NOMO-1 (cell line): Measurements from ENCODE around the gene COX6A1.
"Not testable (repeated sequence)": the region's sequence is repeated elsewhere in the genome, so short reads cannot be mapped to it uniquely, and the experiment has no call there.

Experiments
- DNase-seq, 2 experiments: peaks; one replicate each; lab custom pipeline; 2025; ENCODE audit not compliant: unreplicated experiment in 2 of 2; lab: John Stamatoyannopoulos, UW

The COX6A1 gene

DNA sequence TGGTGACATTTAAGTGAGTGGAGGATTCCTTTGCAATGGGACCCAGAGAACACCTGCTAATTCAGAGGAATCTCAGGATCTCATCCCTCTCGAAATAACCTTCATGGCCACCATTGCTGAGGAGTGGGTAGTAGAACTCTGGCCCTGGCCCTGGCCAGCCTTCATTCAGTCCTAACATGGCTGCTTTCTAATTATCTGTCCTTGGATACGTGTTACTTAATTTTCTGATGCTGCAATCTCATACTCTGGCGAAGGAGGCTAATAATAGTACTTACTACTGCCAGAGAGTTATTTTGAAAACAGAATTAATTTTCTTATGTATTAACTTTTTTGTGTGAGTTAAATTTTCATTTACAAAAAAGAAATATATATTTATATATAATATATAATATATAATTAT is 12.1 kb upstream of the COX6A1 start:
- no peak for DNase-seq

DNA sequence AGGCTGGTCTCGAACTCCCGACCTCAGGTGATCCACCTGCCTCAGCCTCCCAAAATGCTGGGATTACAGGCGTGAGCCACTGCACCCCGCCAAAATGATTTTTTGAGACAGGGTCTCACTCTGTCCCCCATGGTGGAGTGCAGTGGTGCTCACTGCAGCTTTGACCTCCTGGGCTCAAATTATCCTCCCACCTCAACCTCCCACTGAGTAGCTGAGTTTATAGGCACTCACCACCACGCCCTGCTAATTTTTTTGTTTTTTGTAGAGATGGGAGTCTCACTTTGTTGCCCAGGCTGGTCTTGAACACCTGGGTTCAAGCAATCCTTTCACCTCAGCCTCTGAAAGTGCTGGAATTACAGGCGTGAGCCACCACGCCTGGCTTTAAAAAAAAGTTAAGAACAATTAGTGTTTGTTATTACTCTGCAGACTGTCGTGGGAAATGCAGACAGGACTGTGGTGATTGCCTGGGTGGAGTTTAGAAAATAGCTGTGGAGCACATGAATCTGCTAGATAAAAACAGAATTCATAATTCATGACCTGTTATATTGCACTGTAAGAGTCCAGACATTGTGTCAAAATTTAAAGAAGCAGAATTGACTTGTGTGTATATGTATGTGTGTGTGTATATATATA is 9.2 kb upstream of the COX6A1 start:
- no peak for DNase-seq

DNA sequence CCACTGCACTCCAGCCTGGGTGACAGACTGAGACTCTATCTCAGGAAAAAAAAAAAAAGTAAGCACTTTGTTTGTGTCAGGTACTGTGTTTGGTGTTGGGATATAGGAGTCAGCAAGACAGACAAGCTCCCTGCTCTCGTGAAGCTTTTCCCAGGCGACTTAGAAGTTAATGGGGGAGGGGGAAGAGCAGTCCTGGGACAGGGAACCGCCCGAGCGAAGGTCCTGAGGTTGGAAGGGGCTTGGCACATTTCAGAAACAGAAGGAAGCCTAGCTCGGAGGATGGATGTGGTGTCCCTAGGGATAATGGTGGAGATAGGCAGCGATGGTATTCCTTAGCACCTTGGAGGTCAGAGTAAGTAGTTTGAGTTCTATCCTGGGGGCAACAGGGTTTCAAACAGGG is 8.5 kb upstream of the COX6A1 start:
- DNase-seq, result no peak

DNA sequence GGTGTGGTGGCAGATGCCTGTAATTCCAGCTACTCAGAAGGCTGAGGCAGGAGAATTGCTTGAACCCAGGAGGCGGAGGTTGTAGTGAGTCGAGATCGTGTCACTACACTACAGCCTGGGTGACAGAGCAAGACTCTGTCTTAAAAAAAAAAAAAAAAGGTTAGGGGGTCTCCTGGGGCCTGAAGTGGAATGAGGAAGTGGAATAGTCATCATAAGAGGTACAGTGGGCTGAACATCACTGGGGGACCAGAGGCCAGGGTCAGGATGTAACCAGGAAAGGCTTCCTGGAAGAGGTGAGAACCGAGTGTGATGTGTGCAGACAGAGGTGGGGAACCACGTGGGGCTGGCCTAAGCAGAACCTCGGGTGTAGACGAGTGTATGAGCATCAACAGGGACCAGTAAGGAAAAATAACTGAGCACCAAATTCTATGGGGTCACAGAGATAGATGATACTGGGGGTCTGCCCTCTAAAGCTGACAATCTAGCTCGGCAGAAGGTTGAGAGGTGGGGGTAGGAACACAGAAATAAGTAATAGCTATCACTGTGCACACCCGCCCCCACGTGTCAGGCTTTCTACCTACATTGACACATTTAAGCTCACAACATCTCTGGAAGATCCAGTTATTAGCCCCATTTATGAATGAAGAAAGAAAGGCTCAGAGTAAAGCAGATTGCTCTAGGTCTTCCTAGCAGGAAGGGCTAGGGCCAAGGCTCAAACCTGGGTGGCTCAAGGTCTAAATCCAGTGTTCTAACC is 5.0 kb upstream of the COX6A1 start:
- DNase-seq, result no peak

DNA sequence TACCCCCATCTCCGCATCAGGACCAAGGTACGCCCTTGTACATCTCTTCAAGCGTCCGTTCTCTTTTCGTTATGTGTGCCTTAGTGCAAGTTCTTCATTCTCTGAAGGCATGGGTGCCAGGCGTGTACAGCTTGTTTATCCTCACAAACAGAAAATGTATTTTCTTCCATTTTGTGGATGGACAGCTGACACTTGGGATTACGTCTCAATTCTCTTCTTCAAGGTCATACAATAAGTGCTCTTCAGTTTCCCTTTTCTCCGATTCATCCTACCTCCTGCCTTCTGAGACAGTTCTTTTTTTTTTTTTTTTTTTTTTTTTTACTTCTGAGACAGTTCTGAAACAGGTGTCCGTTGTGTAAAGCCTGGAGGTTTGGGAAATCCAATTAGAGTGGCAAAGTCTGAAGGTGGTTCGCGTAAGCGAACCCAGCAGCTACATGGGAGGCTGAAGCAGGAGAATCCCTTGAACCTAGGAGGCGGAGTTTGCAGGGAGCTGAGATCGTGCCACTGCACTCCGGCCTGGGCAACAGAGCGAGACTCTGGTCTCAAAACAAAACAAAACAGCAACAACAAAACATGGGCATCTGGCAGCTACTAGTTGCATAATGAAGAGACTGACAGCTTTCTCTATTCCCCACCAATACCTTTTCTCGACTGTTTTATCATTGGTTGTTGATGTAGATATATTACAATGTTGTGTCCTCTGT is 734 bp downstream of the COX6A1 start:
- peak in 1 of 2 experiments; percentile 39 for DNase-seq

DNA sequence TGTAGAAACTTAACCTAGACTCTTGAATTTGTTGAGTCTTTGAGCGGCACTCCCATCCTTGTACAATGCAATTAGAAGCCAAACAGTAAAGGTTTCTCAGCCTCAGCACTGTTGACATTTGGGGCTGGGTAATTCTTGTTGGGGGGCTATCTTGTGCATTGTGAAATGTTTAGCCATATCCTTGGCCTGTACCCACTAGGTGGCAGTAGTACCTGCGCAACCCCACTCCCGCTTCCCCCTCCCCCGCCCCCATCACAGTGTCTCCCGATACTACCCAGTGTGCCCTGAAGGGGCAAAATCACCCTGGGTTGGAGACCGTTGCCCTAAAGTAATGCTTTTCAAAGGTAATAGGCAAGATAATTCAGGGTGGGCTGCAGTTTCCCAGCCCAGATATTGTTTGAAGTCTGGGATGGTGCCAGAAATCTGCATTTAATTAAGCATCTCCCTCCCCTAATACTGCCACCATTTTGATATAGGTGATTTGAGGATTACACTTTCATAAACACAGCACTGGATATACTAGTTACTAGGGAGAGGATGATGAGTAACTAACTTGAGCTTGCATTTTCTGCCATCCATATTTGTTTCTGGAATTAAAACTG is 1.8 kb downstream of the COX6A1 start:
- peak; percentile 45 to 63 for DNase-seq

DNA sequence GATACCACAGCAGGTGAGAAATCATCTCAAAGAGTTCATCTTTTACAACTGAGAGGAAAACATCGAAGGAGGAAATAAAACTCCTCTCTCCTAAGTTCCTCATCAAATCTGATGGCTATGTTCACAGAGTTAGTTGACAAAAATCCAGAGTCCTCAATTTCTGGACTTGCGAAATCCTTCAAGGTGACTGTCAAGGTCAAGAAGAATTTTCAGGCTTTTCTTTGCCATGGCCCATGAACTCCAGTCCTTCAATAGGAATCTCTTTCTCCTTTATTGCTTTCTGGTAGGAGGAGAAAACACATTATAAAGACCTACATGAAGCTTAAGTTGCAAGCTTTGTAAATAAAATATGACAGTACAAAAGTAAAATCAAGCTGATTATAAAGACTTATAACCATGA is 6.8 kb downstream of the COX6A1 start:
- no peak for DNase-seq

DNA sequence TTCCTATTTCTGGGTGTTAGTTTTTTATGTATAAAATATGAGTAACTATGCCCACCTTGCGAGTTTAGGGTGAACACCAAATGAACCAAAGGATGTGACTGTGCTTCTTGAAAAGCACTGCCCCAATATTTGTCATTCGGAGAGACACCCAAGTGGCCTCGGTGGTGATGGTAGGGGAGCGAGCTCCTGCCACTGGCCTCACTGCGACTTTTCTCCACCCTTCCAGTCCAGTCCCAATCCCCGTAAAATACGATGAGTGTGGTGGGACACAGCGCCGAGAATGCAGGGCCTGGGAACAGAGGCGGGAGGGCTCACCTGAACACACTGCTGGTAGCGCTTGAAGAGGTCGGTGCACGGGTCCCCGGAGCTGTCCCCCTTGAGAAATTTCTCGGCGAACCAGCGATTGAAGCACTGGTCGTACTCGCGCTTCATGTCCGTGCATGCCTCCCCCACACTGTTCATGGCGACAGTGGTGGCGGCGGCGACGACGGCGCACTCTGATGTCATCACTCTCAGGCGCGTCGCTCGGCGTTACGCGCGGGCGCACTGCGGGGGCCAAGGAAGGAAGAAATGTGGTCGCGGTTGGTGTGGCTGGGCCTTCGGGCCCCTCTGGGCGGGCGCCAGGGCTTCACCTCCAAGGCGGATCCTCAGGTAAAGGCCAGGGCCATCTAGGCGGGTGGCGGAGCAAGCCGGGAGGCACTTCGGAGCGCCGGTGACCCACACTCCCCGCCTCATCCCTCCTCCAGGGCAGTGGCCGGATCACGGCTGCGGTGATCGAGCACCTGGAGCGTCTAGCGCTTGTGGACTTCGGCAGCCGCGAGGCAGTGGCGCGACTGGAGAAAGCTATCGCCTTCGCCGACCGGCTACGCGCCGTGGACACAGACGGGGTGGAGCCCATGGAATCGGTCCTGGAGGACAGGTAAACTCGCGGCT is 8.3 kb downstream of the COX6A1 start, which contains the start of the genes GATC and TRIAP1:
TSS of gene GATC (plus strand) at position 534 of the 933 bp plus-strand sequence. CDS start at position 571, 37 bp downstream.
TSS of gene TRIAP1 (minus strand) at position 474 of the 933 bp plus-strand sequence. CDS start at position 462, 12 bp downstream.
- peak; percentile 66 to 87 for DNase-seq

DNA sequence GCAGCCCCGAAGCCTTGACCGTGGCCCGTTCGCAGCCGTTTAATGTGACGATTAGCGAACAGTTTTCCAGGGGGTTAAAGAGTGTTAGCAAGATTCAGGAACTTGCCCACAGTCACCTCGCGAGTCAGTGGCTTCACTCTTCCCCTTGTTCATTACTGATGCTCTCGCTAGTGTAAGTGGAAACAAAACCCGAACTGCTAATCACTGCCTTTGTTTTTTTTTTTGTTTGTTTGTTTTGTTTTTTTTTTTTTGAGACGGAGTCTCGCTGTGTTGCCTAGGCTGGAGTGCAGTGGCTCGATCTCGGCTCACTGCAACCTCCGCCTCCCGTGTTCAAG is 8.9 kb downstream of the COX6A1 start:
- DNase-seq, result not testable (repeated sequence)

DNA sequence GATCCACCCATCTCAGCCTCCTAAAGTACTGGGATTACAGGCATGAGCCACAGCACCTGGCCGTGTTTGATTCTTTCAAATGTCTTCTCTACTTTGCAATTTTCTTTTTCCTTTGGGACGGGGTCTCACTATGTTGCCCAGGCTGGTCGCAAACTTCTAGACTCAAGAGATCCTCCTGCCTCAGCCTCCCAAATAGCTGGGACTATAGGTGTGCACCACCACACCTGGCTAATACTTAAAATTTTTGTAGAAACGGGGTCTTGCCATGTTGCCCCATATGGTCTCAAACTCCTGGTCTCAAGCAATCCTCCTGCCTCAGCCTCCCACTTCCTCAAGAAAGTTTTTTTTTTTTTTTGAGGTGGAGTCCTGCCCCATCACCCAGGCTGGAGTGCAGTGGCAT is 10.1 kb downstream of the COX6A1 start:
- DNase-seq, result no peak

DNA sequence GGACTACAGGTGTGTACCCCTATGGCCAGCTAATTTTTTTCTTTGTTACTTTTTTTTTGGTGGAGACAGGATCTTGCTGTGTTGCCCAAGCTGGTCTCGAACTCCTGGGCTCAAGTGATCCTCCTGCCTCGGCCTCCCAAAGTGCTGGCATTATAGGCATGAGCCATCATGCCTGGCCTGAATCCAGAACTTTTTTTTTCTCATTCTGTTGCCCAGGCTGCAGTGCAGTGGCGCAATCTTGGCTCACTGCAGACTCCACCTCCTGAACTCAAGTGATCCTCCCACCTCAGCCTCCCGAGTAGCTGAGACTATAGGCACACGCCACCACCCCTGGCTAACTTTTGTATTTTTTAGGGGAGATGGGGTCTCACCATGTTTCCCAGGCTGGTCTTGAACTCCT is 14.6 kb downstream of the COX6A1 start:
- not testable (repeated sequence) for DNase-seq

DNA sequence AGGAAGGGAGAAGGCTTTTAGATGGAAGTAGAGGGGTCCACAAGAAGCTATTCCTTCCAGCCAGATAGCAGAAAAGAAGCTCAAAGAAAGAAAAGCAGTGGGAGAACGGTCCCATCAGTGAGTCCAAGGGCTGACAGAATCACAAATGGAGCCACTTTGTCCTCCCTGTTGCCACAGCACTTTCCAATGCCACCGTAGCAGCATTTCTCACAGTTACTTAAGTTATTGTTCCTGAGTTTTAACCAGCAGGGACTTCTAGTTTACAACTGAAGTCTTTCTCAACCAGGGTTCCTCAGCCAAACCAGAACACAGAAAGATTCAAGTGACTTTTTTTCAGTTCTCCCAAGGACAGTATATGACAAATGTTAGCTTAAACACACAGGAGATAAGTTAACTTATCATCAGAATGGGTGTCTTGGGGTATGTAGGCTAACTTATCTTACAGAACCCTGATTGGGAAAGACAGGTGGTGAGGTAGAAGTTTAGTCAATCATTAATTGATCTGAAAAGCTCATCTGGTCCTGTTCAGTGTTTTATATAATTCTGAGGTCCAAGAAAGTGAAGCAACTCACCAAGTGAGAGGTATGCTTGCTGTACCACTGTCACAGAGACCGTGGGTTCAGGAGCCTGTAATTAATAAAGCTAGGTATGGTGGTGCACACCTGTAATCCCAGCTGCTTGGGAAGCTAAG is 15.3 kb downstream of the COX6A1 start:
- DNase-seq, result no peak

DNA sequence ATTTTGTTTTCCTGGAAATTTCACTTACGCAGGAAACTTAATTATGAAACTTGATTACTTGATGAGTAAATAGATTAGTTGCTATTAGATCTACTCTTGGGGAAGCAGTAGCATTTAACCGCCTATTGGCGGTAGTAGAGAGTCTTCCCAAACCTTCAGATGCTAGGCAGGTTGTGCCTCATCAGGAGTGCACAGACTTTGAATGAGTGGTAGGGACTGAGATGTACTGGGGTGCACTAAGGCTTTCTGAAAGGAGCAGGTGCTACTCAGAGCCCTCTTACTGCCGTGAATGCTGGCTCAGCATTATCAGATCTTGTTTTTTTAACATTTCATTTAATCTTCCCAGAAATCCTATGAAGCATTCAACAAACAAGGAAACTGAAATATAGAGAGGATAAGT is 16.1 kb downstream of the COX6A1 start:
- peak; percentile 32 to 44 for DNase-seq

DNA sequence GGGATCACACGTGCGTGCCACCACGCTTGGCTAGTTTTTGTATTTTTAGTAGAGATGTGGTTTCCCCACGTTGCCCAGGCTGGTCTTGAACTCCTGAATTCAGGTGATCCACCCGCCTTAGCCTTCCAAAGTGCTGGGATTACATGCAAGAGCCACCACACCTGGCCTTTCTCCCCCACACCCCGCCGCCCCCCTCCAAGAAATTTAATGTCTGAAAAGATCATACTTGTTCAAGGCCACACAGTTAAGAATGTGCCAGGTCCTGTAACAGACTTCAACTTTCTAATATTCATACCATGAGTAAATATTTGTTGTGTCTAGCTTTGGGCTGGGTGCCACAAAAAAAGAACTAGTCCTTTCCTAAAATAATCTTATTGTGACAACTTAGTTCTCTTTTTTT is 17.4 kb downstream of the COX6A1 start:
- DNase-seq, result no peak

DNA sequence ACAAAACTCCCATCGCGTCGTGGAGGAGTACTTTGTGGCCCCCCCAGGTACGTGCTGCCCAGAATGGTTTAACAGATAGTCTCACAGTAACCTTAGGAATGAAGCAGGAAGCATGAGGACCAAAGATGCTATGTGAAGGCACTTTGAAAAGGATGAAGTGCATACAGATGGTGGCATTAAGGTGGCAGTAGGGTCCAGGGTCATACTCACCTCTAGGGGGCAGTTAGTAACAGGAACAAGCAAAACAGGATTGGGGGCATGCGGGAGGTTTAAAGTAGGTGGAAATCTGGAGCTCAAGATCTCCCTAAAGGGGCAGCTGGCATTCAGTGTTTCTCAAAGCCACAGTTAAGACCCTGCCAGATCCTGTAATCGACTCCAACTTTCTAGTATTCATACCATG is 19.2 kb downstream of the COX6A1 start:
- DNase-seq, result no peak

DNA sequence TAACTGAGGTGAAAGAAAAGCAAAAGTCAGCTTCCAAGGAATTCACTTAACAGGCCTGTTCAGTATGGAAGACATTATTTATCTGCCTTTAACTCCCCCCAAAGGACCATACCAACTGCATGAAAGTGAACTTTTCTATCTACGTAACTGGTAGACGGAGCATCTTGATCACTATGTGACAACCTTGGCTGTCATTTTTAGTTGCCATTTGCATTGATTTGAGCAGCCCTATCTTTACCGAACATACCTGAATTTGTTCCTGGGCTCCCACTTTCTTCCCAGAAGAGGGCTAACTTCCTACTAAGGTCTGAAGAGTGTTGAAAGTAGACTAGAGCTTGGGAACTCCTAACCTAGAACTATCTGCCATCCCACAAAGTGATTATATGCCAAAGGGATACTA is 22.2 kb downstream of the COX6A1 start:
- no peak for DNase-seq

DNA sequence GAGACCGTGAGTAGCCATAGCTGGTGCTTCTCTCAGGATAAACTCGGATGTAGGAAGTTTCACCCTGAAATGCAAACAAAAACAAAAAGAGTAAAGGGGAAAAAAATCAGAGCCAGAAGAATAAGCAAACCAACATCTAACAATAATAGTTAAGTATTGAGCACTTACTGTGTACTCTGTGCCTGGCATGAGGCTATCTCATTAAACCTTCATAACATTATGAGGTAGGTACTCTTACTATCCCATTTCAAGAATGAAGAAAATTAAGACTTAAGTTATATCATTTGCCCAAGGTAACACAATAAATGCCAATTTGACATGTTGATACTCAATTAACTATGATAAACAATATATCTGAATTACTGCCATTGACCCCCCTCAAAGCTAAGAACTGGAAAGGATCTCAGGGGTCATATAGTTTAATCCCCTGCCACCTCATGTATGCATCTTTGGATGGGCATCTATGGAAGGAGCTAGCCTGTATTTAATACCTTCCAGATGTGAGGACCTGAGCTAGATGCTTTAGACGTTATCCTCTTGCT is 24.3 kb downstream of the COX6A1 start:
- DNase-seq, result no peak

DNA sequence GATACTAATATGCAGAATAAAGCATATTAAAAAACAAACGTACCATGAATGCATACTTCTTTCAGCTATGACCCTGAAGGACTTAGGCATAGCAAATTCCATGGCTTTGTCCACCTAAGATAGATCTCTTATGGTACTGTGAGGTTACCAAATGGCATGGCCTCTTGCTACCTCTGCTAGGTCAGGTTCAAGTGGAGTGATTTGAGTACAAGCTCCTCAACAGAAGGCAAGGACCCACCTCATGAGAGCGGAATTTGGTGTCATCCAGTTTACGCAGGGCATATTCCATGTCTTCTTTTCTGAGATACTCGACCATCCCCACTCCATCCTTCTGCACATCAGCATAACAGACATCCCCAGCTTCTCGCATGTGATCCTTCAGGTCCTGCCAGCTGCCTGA is 25.8 kb downstream of the COX6A1 start:
- no peak for DNase-seq

DNA sequence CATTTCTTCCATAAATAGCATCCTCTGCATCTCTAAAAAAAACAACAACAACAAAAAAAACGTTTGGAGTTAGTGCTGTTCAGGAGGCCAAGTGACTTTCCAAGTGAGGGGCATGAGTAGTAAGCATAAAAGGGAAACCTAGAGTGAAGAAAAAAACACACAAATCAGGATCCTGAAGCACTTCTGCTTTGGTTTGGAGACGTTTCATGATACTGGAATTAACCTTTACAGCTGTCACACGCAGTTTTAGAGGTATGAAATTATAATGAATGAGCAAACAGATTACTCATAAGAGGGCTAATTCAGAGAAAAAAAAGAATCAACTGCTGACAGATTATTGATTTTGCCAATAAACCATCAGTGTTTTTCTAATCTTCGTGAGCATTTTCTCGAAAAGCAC is 27.8 kb downstream of the COX6A1 start:
- DNase-seq, result no peak
